SK-N-SH treated with all-trans-retinoic acid at 6 μM for 48 hours (cell line): ENCODE data around the gene RGS7.

ENCODE experiments used
- ATAC-seq: fragments of 200-7000 bp; cut with Tn5 transposase; 3 replicates; pipeline ENCODE4 v1.9.1; 2020; ENCODE audit warnings: mild to moderate bottlenecking, moderate library complexity
- ARNTL ChIP-seq: fragments of 450-650 bp; formaldehyde crosslinking; IDR thresholded peaks from 2 replicates; pipeline ENCODE4 v1.5.0; 2020; ENCODE audit warnings: low read depth, mild to moderate bottlenecking, moderate library complexity, borderline replicate concordance
- BACH2 ChIP-seq: fragments of 250-450 bp; sonication (Bioruptor Pico); IDR thresholded peaks from 2 replicates; pipeline ENCODE4 v1.9.0; 2021; ENCODE audit warnings: mild to moderate bottlenecking, borderline replicate concordance
- CSDC2 ChIP-seq: fragments of 250-450 bp; sonication (Bioruptor Pico); IDR thresholded peaks from 2 replicates; pipeline ENCODE4 v1.5.0; 2020; ENCODE audit warnings: mild to moderate bottlenecking, moderate library complexity
- ESRRG ChIP-seq: fragments of 250-450 bp; sonication (Bioruptor Pico); IDR thresholded peaks from 2 replicates; pipeline ENCODE4 v1.6.1; 2021; ENCODE audit warnings: mild to moderate bottlenecking
- GLIS3 ChIP-seq: fragments of 250-450 bp; sonication (Bioruptor Pico); IDR thresholded peaks from 2 replicates; pipeline ENCODE4 v1.5.0; 2020; ENCODE audit warnings: mild to moderate bottlenecking, moderate library complexity
- ISL1 ChIP-seq: fragments of 250-450 bp; sonication (Bioruptor Pico); IDR thresholded peaks from 2 replicates; pipeline ENCODE4 v2.1.2; 2022; ENCODE audit warnings: mild to moderate bottlenecking, moderate library complexity
- OSR1 ChIP-seq: fragments of 250-450 bp; sonication (Bioruptor Pico); IDR thresholded peaks from 2 replicates; pipeline ENCODE4 v1.8.0; 2022; ENCODE audit warnings: moderate library complexity, mild to moderate bottlenecking, inconsistent platforms
- PPARA ChIP-seq: fragments of 250-450 bp; sonication (Bioruptor Pico); IDR thresholded peaks from 2 replicates; pipeline ENCODE4 v1.5.0; 2020; ENCODE audit warnings: mild to moderate bottlenecking, borderline replicate concordance
- RARB ChIP-seq: fragments of 250-450 bp; sonication (Bioruptor Pico); IDR thresholded peaks from 2 replicates; pipeline ENCODE4 v1.8.0; 2021; ENCODE audit warnings: mild to moderate bottlenecking, moderate library complexity
- SNAI2 ChIP-seq: fragments of 250-450 bp; sonication (Bioruptor Pico); IDR thresholded peaks from 2 replicates; pipeline ENCODE4 v1.5.0; 2020; ENCODE audit warnings: mild to moderate bottlenecking, moderate library complexity
- TCF4 ChIP-seq: fragments of 250-450 bp; sonication (Bioruptor Pico); IDR thresholded peaks from 2 replicates; pipeline ENCODE4 v1.8.0; 2021; ENCODE audit warnings: mild to moderate bottlenecking, moderate library complexity, borderline replicate concordance
- TOX ChIP-seq: fragments of 250-450 bp; sonication (Bioruptor Pico); IDR thresholded peaks from 2 replicates; pipeline ENCODE4 v1.8.0; 2021; ENCODE audit warnings: mild to moderate bottlenecking, moderate library complexity, borderline replicate concordance
- ZC3H10 ChIP-seq: fragments of 250-450 bp; sonication (Bioruptor Pico); IDR thresholded peaks from 2 replicates; pipeline ENCODE4 v1.5.1; 2021; ENCODE audit warnings: mild to moderate bottlenecking, moderate library complexity
- ZFP3 ChIP-seq: fragments of 250-450 bp; sonication (Bioruptor Pico); IDR thresholded peaks from 2 replicates; pipeline ENCODE4 v1.5.0; 2020; ENCODE audit warnings: mild to moderate bottlenecking, moderate library complexity
- ZFP30 ChIP-seq: fragments of 450-650 bp; formaldehyde crosslinking; IDR thresholded peaks from 2 replicates; pipeline ENCODE4 v1.5.0; 2022; ENCODE audit warnings: mild to moderate bottlenecking, moderate library complexity
- ZNF565 ChIP-seq: fragments of 450-650 bp; formaldehyde crosslinking; conservative IDR thresholded peaks from 2 replicates; pipeline ENCODE4 v1.5.0; 2020; ENCODE audit warnings: low read depth, mild to moderate bottlenecking, moderate library complexity
- ZNF70 ChIP-seq: fragments of 450-650 bp; formaldehyde crosslinking; IDR thresholded peaks from 2 replicates; pipeline ENCODE4 v1.5.0; 2020; ENCODE audit warnings: mild to moderate bottlenecking, moderate library complexity
- ZNF8 ChIP-seq: fragments of 450-650 bp; formaldehyde crosslinking; IDR thresholded peaks from 2 replicates; pipeline ENCODE4 v1.5.0; 2020; ENCODE audit warnings: mild to moderate bottlenecking, moderate library complexity
- TF ChIP-seq, protein P1 (sequence below): fragments of 250-450 bp; sonication (Bioruptor Pico); IDR thresholded peaks from 2 replicates; pipeline ENCODE4 v1.8.0; 2021; ENCODE audit warnings: low read depth, mild to moderate bottlenecking, moderate library complexity, borderline replicate concordance
- TF ChIP-seq, protein P2 (sequence below): fragments of 250-450 bp; sonication (Bioruptor Pico); IDR thresholded peaks from 2 replicates; pipeline ENCODE4 v1.5.1; 2021; ENCODE audit warnings: mild to moderate bottlenecking, moderate library complexity
- TF ChIP-seq, protein P3 (sequence below): fragments of 250-450 bp; sonication (Bioruptor Pico); IDR thresholded peaks from 2 replicates; pipeline ENCODE4 v1.5.1; 2020; ENCODE audit warnings: low read depth, mild to moderate bottlenecking, moderate library complexity
- TF ChIP-seq, protein P4 (sequence below): fragments of 250-450 bp; sonication (Bioruptor Pico); IDR thresholded peaks from 2 replicates; pipeline ENCODE4 v1.5.0; 2020; ENCODE audit warnings: mild to moderate bottlenecking, moderate library complexity
- TF ChIP-seq, protein P5 (sequence below): fragments of 250-450 bp; sonication (Bioruptor Pico); IDR thresholded peaks from 2 replicates; pipeline ENCODE4 v1.8.0; 2020; ENCODE audit warnings: mild to moderate bottlenecking, moderate library complexity, borderline replicate concordance

The RGS7 gene

DNA sequence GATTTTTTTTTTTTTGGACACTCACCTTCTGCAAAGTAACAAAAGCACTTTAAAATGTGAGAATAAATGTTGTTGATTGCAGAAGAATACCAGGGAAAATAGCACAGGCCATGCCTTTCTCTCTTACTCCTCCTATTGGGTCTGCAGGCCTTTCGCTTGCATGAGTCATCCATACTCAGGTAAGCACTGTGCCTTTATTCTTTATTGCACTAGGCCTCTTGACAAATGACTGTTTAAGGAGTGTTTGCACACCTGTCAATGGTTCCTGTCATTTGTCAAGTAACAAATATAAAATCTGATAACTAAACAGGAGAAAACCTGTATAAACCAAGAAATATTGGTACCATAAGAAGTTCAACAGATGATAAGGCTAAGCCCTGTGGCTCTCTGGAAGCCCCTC lies 106.5 kb downstream of the RGS7 start:
- ATAC-seq, result no peak

DNA sequence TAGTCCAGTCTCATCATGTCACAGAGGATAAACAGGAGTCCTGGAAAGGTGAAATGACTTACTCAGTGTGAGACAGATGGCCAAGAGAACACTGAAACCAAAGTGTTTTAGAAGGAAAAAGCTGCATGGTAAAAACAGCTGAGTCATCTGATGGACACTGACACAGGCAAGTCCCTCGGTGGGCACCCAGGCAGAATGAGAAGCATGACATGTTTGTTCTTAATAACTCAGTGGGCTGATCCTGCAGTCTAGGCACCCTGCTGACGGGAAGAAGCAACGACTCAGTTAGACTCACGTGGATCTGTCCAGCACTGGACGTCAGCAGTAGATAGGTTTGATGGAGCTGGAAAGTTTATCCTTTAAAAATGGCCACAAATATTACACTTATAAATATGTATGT lies 116.9 kb downstream of the RGS7 start:
- TF ChIP-seq CSDC2 (CRISPR knock-in tag) (no peak), PPARA (no peak), RARB (CRISPR knock-in tag) (no peak), TCF4 (CRISPR knock-in tag) (no peak), ZFP30 (no peak), GLIS3 (CRISPR knock-in tag) (no peak), ZNF8 (CRISPR knock-in tag) (no peak), ISL1 (CRISPR knock-in tag) (no peak), TOX (no peak), SNAI2 (CRISPR knock-in tag) (no peak), ZC3H10 (no peak), ESRRG (CRISPR knock-in tag) (no peak), OSR1 (CRISPR knock-in tag) (no peak), ARNTL (CRISPR knock-in tag) (no peak)
- TF ChIP-seq, protein P1, sequence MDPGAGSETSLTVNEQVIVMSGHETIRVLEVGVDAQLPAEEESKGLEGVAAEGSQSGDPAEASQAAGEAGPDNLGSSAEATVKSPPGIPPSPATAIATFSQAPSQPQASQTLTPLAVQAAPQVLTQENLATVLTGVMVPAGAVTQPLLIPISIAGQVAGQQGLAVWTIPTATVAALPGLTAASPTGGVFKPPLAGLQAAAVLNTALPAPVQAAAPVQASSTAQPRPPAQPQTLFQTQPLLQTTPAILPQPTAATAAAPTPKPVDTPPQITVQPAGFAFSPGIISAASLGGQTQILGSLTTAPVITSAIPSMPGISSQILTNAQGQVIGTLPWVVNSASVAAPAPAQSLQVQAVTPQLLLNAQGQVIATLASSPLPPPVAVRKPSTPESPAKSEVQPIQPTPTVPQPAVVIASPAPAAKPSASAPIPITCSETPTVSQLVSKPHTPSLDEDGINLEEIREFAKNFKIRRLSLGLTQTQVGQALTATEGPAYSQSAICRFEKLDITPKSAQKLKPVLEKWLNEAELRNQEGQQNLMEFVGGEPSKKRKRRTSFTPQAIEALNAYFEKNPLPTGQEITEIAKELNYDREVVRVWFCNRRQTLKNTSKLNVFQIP (CRISPR knock-in tag), result no peak
- TF ChIP-seq, protein P2, sequence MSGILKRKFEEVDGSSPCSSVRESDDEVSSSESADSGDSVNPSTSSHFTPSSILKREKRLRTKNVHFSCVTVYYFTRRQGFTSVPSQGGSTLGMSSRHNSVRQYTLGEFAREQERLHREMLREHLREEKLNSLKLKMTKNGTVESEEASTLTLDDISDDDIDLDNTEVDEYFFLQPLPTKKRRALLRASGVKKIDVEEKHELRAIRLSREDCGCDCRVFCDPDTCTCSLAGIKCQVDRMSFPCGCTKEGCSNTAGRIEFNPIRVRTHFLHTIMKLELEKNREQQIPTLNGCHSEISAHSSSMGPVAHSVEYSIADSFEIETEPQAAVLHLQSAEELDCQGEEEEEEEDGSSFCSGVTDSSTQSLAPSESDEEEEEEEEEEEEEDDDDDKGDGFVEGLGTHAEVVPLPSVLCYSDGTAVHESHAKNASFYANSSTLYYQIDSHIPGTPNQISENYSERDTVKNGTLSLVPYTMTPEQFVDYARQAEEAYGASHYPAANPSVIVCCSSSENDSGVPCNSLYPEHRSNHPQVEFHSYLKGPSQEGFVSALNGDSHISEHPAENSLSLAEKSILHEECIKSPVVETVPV (CRISPR knock-in tag), result no peak
- TF ChIP-seq, protein P3, sequence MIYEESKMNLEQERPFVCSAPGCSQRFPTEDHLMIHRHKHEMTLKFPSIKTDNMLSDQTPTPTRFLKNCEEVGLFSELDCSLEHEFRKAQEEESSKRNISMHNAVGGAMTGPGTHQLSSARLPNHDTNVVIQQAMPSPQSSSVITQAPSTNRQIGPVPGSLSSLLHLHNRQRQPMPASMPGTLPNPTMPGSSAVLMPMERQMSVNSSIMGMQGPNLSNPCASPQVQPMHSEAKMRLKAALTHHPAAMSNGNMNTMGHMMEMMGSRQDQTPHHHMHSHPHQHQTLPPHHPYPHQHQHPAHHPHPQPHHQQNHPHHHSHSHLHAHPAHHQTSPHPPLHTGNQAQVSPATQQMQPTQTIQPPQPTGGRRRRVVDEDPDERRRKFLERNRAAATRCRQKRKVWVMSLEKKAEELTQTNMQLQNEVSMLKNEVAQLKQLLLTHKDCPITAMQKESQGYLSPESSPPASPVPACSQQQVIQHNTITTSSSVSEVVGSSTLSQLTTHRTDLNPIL, result no peak
- no peak for ATAC-seq

More for the DNA sequence above, 106.5 kb downstream of the RGS7 start:
- TF ChIP-seq ZFP3 (CRISPR knock-in tag), result no peak
- TF ChIP-seq, protein P1 (CRISPR knock-in tag), result no peak
- no peak for TF ChIP-seq RARB (CRISPR knock-in tag)
- no peak for TF ChIP-seq ZC3H10
- TF ChIP-seq, protein P2 (CRISPR knock-in tag), result no peak
- TF ChIP-seq, protein P4, sequence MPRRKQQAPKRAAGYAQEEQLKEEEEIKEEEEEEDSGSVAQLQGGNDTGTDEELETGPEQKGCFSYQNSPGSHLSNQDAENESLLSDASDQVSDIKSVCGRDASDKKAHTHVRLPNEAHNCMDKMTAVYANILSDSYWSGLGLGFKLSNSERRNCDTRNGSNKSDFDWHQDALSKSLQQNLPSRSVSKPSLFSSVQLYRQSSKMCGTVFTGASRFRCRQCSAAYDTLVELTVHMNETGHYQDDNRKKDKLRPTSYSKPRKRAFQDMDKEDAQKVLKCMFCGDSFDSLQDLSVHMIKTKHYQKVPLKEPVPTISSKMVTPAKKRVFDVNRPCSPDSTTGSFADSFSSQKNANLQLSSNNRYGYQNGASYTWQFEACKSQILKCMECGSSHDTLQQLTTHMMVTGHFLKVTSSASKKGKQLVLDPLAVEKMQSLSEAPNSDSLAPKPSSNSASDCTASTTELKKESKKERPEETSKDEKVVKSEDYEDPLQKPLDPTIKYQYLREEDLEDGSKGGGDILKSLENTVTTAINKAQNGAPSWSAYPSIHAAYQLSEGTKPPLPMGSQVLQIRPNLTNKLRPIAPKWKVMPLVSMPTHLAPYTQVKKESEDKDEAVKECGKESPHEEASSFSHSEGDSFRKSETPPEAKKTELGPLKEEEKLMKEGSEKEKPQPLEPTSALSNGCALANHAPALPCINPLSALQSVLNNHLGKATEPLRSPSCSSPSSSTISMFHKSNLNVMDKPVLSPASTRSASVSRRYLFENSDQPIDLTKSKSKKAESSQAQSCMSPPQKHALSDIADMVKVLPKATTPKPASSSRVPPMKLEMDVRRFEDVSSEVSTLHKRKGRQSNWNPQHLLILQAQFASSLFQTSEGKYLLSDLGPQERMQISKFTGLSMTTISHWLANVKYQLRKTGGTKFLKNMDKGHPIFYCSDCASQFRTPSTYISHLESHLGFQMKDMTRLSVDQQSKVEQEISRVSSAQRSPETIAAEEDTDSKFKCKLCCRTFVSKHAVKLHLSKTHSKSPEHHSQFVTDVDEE, result no peak
- no peak for TF ChIP-seq ZFP30
- no peak for TF ChIP-seq ISL1 (CRISPR knock-in tag)

DNA sequence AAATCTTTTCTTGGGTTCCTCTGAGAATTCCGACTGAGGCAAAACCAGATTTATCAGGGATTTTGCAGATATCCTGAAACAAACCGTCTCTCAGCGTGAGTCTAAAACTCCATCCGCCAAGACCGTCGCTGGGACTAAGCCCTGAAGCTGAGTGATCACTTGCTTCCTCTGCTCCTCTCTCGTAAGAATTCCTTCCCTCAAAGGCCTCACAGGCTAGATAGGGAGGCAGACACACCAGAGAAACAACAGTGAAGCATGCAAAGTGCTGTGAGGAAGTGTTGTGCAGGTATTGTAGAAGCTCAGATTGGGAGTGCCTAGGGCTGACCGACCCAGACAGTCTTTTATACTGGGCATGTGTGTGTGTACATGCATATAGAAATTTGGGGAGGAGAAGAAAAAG lies 119.1 kb downstream of the RGS7 start:
- ATAC-seq, result no peak
- TF ChIP-seq BACH2 (CRISPR knock-in tag) (no peak), TCF4 (CRISPR knock-in tag) (no peak), ZNF565 (CRISPR knock-in tag) (no peak), ZNF70 (CRISPR knock-in tag) (no peak), ZFP3 (CRISPR knock-in tag) (no peak)
- TF ChIP-seq, protein P5, sequence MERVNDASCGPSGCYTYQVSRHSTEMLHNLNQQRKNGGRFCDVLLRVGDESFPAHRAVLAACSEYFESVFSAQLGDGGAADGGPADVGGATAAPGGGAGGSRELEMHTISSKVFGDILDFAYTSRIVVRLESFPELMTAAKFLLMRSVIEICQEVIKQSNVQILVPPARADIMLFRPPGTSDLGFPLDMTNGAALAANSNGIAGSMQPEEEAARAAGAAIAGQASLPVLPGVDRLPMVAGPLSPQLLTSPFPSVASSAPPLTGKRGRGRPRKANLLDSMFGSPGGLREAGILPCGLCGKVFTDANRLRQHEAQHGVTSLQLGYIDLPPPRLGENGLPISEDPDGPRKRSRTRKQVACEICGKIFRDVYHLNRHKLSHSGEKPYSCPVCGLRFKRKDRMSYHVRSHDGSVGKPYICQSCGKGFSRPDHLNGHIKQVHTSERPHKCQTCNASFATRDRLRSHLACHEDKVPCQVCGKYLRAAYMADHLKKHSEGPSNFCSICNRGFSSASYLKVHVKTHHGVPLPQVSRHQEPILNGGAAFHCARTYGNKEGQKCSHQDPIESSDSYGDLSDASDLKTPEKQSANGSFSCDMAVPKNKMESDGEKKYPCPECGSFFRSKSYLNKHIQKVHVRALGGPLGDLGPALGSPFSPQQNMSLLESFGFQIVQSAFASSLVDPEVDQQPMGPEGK (CRISPR knock-in tag), result no peak
- TF ChIP-seq, protein P3, result no peak
